GM21423 (cell line): ENCODE data around the gene SORCS2.

Experiments used
- ATAC-seq: cut with Tn5 transposase; IDR thresholded peaks from one replicate; pipeline ENCODE4 v1.9.1; 2021; ENCODE audit warnings: mild to moderate bottlenecking, moderate library complexity; ENCODE audit not compliant: unreplicated experiment

The SORCS2 gene

GRCh38 chr4:7192252-7193029 lies at the start of gene SORCS2:
Gene SORCS2 (plus strand): TSS chr4:7192538.
- no peak for ATAC-seq

GRCh38 chr4:7144374-7145290 lies 47.7 kb upstream of the SORCS2 start:
- ATAC-seq, result no peak

GRCh38 chr4:7145291-7145934 lies 46.9 kb upstream of the SORCS2 start:
- ATAC-seq, result no peak

- no peak for ATAC-seq
Measured at GRCh38 chr4:7146059-7146785, 46.1 kb upstream of the SORCS2 start.

- no peak for ATAC-seq
Measured at GRCh38 chr4:7146786-7147115, 45.6 kb upstream of the SORCS2 start.

GRCh38 chr4:7147261-7147660 lies 45.1 kb upstream of the SORCS2 start:
- ATAC-seq, result no peak

GRCh38 chr4:7147661-7148310 lies 44.6 kb upstream of the SORCS2 start:
- no peak for ATAC-seq

GRCh38 chr4:7148337-7148736 lies 44.0 kb upstream of the SORCS2 start:
- no peak for ATAC-seq

GRCh38 chr4:7150036-7150635 lies 42.2 kb upstream of the SORCS2 start:
- ATAC-seq, result no peak

- ATAC-seq, result no peak
Measured at GRCh38 chr4:7151668-7152227, 40.6 kb upstream of the SORCS2 start.

- ATAC-seq, result no peak
Measured at GRCh38 chr4:7153711-7154110, 38.6 kb upstream of the SORCS2 start.

- no peak for ATAC-seq
Measured at GRCh38 chr4:7154351-7154981, 37.9 kb upstream of the SORCS2 start.

- ATAC-seq, result no peak
Measured at GRCh38 chr4:7155590-7156071, 36.7 kb upstream of the SORCS2 start.

- no peak for ATAC-seq
Measured at GRCh38 chr4:7156328-7156727, 36.0 kb upstream of the SORCS2 start.

GRCh38 chr4:7156761-7157488 lies 35.4 kb upstream of the SORCS2 start:
- no peak for ATAC-seq

GRCh38 chr4:7157666-7158065 lies 34.7 kb upstream of the SORCS2 start:
- no peak for ATAC-seq

- no peak for ATAC-seq
Measured at GRCh38 chr4:7158081-7158750, 34.1 kb upstream of the SORCS2 start.

GRCh38 chr4:7158991-7159390 lies 33.3 kb upstream of the SORCS2 start:
- no peak for ATAC-seq
